GM12875 (cell line): ENCODE data around the gene CDH12.

Source experiments
- H3K4me3 ChIP-seq: one replicate; pipeline ENCODE4 v1.5.1; 2011; ENCODE audit warnings: low read depth, low read length, control low read depth
- TF ChIP-seq, protein P1 (sequence below): IDR thresholded peaks from 2 replicates; pipeline ENCODE4 v1.5.1; 2011; ENCODE audit warnings: low read depth, mild to moderate bottlenecking, control low read depth, inconsistent platforms, low read length, moderate library complexity, borderline replicate concordance; ENCODE audit not compliant: insufficient read depth

The CDH12 gene

DNA sequence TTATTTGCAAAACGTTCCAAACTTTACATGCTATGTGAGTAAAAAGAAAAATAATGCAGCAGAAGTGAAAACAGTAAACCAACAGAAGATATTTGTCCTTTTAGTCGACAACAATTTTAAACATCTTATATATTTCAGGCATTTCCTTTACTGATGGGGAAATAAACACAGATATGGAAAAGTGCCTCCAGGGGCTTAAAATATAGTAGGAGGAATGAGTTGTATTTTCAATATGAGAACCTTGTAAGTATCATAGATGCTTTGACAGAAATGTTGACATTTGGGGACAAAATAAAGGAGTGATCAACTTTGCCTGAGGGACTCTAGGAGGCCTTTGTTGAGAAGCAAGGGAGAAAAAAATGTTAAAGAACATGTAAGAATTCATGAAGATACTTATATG is 1043.5 kb downstream of the CDH12 start:
- TF ChIP-seq, protein P1, sequence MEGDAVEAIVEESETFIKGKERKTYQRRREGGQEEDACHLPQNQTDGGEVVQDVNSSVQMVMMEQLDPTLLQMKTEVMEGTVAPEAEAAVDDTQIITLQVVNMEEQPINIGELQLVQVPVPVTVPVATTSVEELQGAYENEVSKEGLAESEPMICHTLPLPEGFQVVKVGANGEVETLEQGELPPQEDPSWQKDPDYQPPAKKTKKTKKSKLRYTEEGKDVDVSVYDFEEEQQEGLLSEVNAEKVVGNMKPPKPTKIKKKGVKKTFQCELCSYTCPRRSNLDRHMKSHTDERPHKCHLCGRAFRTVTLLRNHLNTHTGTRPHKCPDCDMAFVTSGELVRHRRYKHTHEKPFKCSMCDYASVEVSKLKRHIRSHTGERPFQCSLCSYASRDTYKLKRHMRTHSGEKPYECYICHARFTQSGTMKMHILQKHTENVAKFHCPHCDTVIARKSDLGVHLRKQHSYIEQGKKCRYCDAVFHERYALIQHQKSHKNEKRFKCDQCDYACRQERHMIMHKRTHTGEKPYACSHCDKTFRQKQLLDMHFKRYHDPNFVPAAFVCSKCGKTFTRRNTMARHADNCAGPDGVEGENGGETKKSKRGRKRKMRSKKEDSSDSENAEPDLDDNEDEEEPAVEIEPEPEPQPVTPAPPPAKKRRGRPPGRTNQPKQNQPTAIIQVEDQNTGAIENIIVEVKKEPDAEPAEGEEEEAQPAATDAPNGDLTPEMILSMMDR = no peak
- H3K4me3 ChIP-seq = no peak overlapping the region

DNA sequence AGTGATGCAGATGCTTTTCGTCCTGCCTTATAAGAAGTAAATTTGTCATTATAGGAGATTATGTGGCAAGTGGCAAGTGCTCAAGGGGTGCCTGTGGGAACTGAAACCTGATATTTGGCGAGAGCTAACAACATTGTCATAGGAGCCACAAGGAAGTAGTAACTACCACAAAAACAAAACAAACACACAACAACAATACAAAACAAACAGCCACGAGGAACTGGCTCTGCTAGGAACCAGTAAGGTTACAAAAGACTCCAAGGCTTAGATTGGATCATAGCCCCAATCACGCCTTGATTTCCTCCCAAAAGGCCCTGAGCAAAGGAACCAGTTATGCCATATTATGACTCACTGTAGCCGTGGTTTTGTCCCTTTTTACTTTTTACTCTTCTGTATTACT is 1045.2 kb downstream of the CDH12 start:
- TF ChIP-seq, protein P1 = no peak
- no peak overlapping the region for H3K4me3 ChIP-seq

DNA sequence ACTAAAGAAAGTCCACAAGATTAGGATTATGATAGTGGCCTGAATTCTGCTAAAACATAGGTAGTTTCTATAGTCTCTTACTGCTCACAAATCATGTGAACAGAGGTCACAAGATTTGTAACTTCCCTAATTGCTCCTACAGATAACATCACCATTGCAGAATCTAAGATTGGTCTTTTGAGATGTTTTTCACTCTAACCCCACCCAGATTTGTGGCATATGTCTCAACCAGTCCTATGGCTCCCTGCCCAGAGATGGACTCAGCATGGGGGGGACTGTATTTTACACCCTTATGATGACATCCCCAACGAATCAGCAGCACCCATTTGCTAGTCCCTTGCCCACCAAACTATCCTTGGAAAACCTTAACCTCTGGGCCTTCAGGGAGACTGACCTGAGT is 1046.2 kb downstream of the CDH12 start:
- no peak overlapping the region for H3K4me3 ChIP-seq
- TF ChIP-seq, protein P1 = no peak

DNA sequence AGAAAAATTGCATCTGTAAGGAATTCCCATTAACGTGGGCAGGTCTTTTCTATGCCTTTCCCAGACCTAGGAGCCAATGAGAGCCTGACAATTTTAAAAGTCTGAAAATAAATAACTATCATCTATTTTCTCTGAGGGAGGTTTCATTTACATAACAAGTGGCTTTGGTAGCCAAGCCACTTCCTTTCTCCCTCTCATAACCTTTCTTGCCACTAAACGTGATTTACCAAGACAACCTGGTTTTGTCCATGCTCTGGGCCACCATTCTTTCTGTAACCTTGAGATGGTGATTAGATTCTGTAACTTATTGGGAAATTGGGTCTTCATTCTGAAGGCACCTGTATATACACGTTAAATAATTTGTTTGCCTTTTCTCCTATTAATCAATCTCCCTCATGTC is 1046.9 kb downstream of the CDH12 start:
- TF ChIP-seq, protein P1 = no peak
- H3K4me3 ChIP-seq = no peak overlapping the region

DNA sequence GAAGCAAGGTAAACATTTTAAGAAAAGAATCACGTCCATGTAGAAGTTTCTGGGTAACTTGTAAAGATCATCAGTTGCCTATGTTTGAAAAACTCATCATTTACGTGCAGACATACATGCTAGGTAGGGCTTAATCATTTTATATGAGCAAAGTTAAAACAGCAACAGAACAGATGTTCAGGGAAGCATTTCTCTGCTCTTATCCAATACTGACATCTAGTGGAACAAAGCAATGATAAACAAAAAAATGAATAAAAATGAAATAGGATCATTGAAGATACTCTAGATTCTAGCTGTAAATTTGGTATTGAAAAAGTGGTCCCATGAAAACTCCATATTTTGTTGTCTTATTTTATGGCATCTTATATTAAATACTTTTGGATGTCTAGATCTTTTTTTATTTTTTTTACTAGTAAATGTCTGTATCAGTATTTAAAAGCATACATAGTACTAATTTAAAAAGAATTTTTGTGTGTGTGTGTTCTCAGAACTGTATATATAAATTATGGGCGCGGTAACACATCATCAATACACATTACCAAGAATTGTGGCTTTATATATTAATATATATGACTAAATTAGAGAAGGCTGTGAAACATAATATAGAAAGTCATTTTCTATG is 1050.2 kb downstream of the CDH12 start:
- no peak overlapping the region for H3K4me3 ChIP-seq
- TF ChIP-seq, protein P1 = peak; percentile 31; the same call in 1 of the 2 replicates

DNA sequence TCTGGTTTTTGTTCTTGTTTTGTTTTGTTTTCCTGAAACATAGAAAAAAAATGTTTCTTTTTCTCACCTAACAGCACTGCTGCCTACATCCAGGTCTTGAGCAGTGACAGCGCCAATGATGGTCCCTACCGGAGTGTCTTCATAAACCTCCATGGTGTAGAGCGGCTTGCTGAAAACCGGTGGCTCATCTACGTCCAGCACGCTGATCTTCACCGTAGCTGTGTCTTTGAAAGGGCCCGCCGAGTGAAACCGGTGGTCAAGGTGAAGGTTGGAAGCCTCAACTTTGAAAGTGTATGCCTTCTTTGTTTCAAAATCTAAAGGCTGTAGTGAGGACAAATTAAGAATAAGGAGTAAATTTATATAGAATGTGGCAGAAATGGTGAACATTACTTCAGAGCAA is 1051.0 kb downstream of the CDH12 start:
- TF ChIP-seq, protein P1 = no peak
- H3K4me3 ChIP-seq = no peak overlapping the region

DNA sequence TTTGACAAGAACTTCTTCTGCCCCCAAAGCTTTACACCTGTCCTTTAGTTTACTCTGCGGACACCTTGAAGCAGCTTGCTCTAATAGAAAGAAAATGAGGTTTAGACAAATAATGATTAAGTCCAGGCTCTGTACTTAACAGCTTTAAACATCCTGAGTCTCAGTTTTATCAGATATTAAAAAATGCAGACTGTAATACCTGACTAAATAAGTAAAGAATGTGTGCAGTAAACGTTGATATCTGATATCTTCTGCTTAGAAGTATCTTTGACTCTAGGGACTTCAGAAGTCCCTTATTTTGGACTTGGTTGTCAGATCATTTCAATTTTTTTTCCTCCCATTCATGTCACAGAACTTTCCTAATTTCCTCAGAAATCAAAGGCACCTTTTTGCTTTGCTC is 1060.4 kb downstream of the CDH12 start:
- TF ChIP-seq, protein P1 = no peak
- no peak overlapping the region for H3K4me3 ChIP-seq
